MM.1S (cell line): ENCODE measurements around the gene C5AR1.

Source experiments
- DNase-seq: peaks from one replicate; pipeline ENCODE4 v3.0.0-alpha.2; 2015
- H2AFZ ChIP-seq: fragments of 300-600 bp; sonication (generic); 2 replicates; pipeline ENCODE4 v1.6.0; 2016; ENCODE audit warnings: antibody characterized with exemption, low read length
- H3F3A ChIP-seq: fragments of 300-600 bp; sonication (generic); 2 replicates; pipeline ENCODE4 v1.6.1; 2016; ENCODE audit warnings: mild to moderate bottlenecking, antibody characterized with exemption, low read length, moderate library complexity, mixed read lengths; ENCODE audit not compliant: insufficient read depth
- H3K27ac ChIP-seq: fragments of 300-600 bp; sonication (generic); 2 replicates; pipeline ENCODE4 v1.5.1; 2016; ENCODE audit warnings: mild to moderate bottlenecking, low read length
- H3K27me3 ChIP-seq: fragments of 300-600 bp; sonication (generic); replicated peaks from 2 replicates; pipeline ENCODE4 v1.6.0; 2016; ENCODE audit warnings: low read length; ENCODE audit not compliant: insufficient read depth
- H3K36me3 ChIP-seq: fragments of 300-600 bp; sonication (generic); replicated peaks from 2 replicates; pipeline ENCODE4 v1.6.1; 2016; ENCODE audit warnings: mild to moderate bottlenecking, low read length, mixed read lengths; ENCODE audit not compliant: insufficient read depth
- H3K4me1 ChIP-seq: fragments of 300-600 bp; sonication (generic); 2 replicates; pipeline ENCODE4 v1.6.1; 2016; ENCODE audit warnings: low read length, mixed read lengths
- H3K4me2 ChIP-seq: fragments of 300-600 bp; sonication (generic); 2 replicates; pipeline ENCODE4 v1.6.0; 2016; ENCODE audit warnings: low read depth, low read length
- H3K4me3 ChIP-seq: fragments of 300-600 bp; sonication (generic); 2 replicates; pipeline ENCODE4 v1.5.1; 2016; ENCODE audit warnings: low read length, mixed read lengths
- H3K79me2 ChIP-seq: fragments of 300-600 bp; sonication (generic); 2 replicates; pipeline ENCODE4 v1.6.1; 2016; ENCODE audit warnings: mixed run types, low read length, mixed read lengths
- H3K9ac ChIP-seq: fragments of 300-600 bp; sonication (generic); 2 replicates; pipeline ENCODE4 v1.6.1; 2016; ENCODE audit warnings: low read length, mixed read lengths
- H3K9me2 ChIP-seq: fragments of 300-600 bp; sonication (generic); replicated peaks from 2 replicates; pipeline ENCODE4 v1.6.1; 2016; ENCODE audit warnings: mild to moderate bottlenecking, low read length, mixed read lengths; ENCODE audit not compliant: insufficient read depth
- H3K9me3 ChIP-seq: fragments of 300-600 bp; sonication (generic); replicated peaks from 2 replicates; pipeline ENCODE4 v1.6.1; 2016; ENCODE audit warnings: mild to moderate bottlenecking, low read length, mixed read lengths; ENCODE audit not compliant: insufficient read depth
- H4K20me1 ChIP-seq: fragments of 300-600 bp; sonication (generic); 2 replicates; pipeline ENCODE4 v1.6.1; 2016; ENCODE audit warnings: mild to moderate bottlenecking, low read length, moderate library complexity, mixed read lengths; ENCODE audit not compliant: insufficient read depth
- CTCF ChIP-seq: fragments of 300-600 bp; sonication (generic); IDR thresholded peaks from 2 replicates; pipeline ENCODE4 v1.5.1; 2016; ENCODE audit warnings: antibody characterized with exemption, low read length, mixed read lengths
- EZH2 ChIP-seq: fragments of 300-600 bp; sonication (generic); optimal IDR thresholded peaks from 2 replicates; pipeline ENCODE3; 2017; ENCODE audit warnings: low read depth, mild to moderate bottlenecking, antibody characterized with exemption, low read length, mixed read lengths
- EZH2phosphoT487 ChIP-seq: fragments of 300-600 bp; sonication (generic); IDR thresholded peaks from 2 replicates; pipeline ENCODE4 v1.6.1; 2018; ENCODE audit warnings: antibody characterized with exemption, low read length

C5AR1 gene

GRCh38 chr19:47269596-47269995, 40.1 kb upstream of the C5AR1 start:
- Histone ChIP-seq H3K9me2 (no peaks in the 10 kb centered on the region), H3K36me3 (no peaks in the 10 kb centered on the region; the same call in 1 of the 2 replicates), H3K79me2 (peaks cover 4% of the 10 kb centered on the region; the same call in 1 of the 2 replicates), H3F3A (peaks cover 15% of the 10 kb centered on the region; the same call in 1 of the 2 replicates), H3K27ac (no peak overlapping the region), H3K4me3 (no peak overlapping the region), H3K9ac (no peak overlapping the region), H4K20me1 (no peaks in the 10 kb centered on the region), H2AFZ (no peak overlapping the region), H3K9me3 (no peaks in the 10 kb centered on the region), H3K27me3 (no peaks in the 10 kb centered on the region), H3K4me1 (no peaks in the 10 kb centered on the region), H3K4me2 (no peak overlapping the region)
- DNase-seq = no peak
- TF ChIP-seq EZH2 (no peak), CTCF (no peak), EZH2phosphoT487 (no peak)

- DNase-seq = no peak
- no peak overlapping the region for H3K4me2 ChIP-seq
- H3F3A ChIP-seq = peaks cover 15% of the 10 kb centered on the region; the same call in 1 of the 2 replicates
- H3K36me3 ChIP-seq = no peaks in the 10 kb centered on the region; the same call in 1 of the 2 replicates
- H3K27ac ChIP-seq = no peak overlapping the region
- no peak overlapping the region for H3K9ac ChIP-seq
- H2AFZ ChIP-seq = no peak overlapping the region
- no peaks in the 10 kb centered on the region for H4K20me1 ChIP-seq
- H3K9me2 ChIP-seq = no peaks in the 10 kb centered on the region
- H3K9me3 ChIP-seq = no peaks in the 10 kb centered on the region
- TF ChIP-seq EZH2phosphoT487 (no peak), CTCF (no peak)
- H3K4me1 ChIP-seq = no peaks in the 10 kb centered on the region
- no peak overlapping the region for H3K4me3 ChIP-seq
- H3K79me2 ChIP-seq = 0 out of 2 replicates have a peak, but pooled peaks cover 2% of the 10 kb centered on the region
- H3K27me3 ChIP-seq = no peaks in the 10 kb centered on the region
Measured at GRCh38 chr19:47270408-47270807, 39.3 kb upstream of the C5AR1 start.

GRCh38 chr19:47271949-47272348, 37.7 kb upstream of the C5AR1 start:
- H4K20me1 ChIP-seq = no peaks in the 10 kb centered on the region
- no peaks in the 10 kb centered on the region for H3K9me3 ChIP-seq
- no peak overlapping the region for H3K27ac ChIP-seq
- H2AFZ ChIP-seq = no peak overlapping the region
- H3K4me1 ChIP-seq = no peaks in the 10 kb centered on the region
- H3K4me2 ChIP-seq = no peak overlapping the region
- no peak for DNase-seq
- H3K79me2 ChIP-seq = 0 out of 2 replicates have a peak, but pooled peaks cover 2% of the 10 kb centered on the region
- H3K9ac ChIP-seq = no peak overlapping the region
- no peak overlapping the region for H3K4me3 ChIP-seq
- TF ChIP-seq EZH2phosphoT487 (no peak), EZH2 (no peak), CTCF (no peak)
- no peaks in the 10 kb centered on the region for H3K27me3 ChIP-seq
- no peaks in the 10 kb centered on the region for H3K9me2 ChIP-seq
- no peaks in the 10 kb centered on the region for H3K36me3 ChIP-seq
- H3F3A ChIP-seq = peaks cover 15% of the 10 kb centered on the region; the same call in 1 of the 2 replicates
